ENCODE data around the gene QSOX2.

GRCh38 chr9:136274786-136275654 lies 29.4 kb upstream of the QSOX2 start:
- TF ChIP-seq TAF1 (IDR thresholded peaks at IDR 0.05; ENCODE audit: borderline replicate concordance, low read depth, low read length) (no peak), POLR2A (IDR thresholded peaks at IDR 0.05; ENCODE audit: low read depth, low read length) (no peak), POLR2AphosphoS5 (IDR thresholded peaks at IDR 0.05; ENCODE audit: low read depth, low read length) (no peak)
